UCSD-AML1 (cell line): ENCODE data around the gene ULBP2.
"Not testable (repeated sequence)": the region's sequence is repeated elsewhere in the genome, so short reads cannot be mapped to it uniquely, and the experiment has no call there.

ENCODE experiments used
- DNase-seq: peaks from one replicate; lab custom pipeline; 2025; ENCODE audit not compliant: unreplicated experiment; lab: John Stamatoyannopoulos, UW

ULBP2 gene

DNA sequence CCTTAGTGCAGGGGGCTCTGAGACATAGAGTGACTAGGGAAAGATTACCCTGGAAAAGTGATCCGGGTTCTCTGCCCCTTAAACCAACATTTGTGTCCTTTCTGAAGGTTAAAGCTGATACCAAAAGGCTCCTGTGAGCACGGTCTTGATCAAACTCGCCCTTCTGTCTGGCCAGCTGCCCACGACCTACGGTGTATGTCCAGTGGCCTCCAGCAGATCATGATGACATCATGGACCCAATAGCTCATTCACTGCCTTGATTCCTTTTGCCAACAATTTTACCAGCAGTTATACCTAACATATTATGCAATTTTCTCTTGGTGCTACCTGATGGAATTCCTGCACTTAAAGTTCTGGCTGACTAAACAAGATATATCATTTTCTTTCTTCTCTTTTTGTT, 6.8 kb downstream of the ULBP2 start:
- DNase-seq, result no peak

DNA sequence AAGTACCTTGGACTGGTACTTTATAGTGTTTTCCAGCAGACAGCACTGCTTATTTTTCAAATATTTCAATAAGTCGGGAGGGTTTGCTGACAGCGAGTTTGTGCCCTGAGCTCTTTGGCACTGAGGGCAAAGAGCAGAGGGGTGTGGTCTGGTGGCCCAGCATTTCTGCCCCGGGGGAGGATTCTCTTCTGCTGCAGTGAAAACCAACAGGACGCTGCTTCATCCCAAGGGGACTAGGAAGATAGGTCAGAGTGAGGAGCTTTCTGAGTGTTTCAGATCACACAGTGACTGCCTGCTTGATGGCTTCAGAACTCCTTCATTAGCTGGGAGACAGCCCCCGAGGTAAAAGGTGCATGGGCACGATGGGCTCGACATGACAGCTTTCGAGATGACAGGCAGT, 8.6 kb downstream of the ULBP2 start:
- DNase-seq, result no peak

DNA sequence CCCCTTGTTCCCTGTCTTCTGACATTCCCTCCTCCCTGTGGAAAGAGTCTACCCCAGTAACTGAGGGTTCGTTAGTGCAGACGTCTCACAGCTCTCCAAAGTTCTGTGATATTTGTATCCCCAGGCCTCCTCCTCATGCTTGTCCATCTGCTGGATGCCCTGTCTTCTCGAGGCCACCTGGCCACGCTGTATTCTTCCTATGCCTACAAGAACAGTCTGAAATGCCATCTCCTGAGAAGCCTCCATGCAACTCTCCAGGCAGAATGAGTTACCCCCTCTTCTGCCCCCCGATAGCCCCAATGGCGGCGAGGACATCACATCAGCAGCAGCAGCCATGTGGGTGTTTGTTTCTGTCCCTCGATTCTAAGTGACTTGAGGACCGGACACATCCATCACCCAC, 9.3 kb downstream of the ULBP2 start:
- no peak for DNase-seq

DNA sequence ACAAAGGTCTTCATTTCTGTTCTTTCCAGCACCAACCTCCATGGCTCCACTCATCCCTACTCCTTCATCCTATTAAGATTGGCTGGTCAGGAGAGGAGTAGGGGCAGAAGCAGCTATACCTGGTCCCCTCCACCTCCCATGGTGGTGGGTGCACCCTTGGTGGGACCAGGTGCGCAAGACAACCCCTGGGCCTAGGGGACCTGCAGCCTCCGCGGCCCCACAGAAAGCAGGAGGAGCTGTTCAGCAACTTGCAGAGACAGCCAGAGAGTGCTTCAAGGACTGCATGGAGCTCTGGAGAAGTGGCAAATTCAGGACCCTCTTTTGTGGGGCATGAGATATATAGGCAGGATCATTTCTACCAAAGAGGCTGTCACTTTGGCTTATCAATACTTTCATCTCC, 9.8 kb downstream of the ULBP2 start:
- DNase-seq, result no peak

DNA sequence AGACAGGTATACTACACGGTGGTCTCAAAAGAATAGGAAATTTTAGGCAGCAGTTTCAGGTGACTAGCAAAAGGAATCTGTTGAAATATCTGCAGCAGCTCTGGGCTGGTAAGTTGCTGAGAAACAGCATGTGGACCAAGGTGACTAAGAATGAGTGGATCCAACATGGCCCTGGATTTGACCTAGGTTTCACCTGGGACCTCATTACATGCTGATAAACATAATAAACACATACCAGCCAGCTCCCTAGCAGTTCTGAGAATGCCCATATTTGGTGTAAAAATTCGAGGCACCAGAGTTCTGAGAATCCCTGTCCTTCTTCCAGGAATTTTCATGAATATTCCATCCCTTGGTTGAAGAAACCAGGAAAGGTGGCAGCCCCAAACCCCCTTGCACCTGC, 11.6 kb downstream of the ULBP2 start:
- not testable (repeated sequence) for DNase-seq

DNA sequence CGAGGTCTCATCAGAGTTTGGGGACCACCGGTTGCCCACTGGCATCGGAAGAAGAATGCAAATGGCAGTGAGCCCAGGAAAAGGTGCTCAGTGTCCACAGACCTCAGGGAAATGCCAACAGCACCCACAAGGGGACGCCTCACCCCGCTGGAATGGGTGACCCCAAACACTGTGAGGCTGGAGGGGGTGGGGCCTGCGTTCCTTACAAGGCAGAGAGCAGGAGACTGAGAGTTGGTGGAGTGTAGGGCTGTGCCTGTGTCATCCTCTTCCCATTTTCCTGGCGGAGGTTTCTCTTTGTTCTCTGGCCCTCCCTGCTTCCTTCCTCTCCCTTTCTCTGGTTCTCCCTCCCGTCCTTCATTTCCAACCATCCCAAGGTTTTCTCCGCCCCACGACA, 12.1 kb downstream of the ULBP2 start:
- DNase-seq, result not testable (repeated sequence)

DNA sequence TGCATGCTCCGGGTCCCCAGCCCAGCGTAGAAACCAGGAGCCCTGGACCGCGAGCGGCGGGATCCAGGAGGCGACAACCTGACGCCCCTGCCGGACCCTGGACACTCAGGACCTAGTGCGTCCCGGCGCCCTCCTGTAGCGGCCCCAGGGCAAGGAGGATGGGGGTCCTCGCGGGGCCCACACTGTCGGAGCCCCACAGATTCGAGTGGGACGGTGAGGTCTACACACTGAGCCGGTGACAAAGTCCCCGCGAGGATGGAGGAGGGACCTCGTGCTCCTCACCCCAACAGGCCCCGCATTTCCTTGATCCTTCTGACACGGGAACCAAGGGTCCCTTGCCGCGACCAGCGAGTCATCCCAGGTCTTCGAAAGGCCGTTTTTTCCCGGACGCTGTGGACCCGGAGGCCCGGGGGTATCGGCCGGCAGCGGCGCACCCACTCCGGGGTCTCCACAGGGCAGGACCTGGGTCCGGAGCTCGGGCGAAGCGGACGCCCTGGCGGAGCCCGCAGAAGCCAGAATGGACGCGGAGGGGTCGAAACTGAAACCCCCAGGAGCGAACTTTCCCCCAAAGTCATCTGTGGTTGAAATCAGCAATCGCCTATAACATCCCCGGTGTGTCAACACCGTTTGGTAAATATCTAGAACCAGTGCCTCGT, 12.6 kb downstream of the ULBP2 start:
- not testable (repeated sequence) for DNase-seq

DNA sequence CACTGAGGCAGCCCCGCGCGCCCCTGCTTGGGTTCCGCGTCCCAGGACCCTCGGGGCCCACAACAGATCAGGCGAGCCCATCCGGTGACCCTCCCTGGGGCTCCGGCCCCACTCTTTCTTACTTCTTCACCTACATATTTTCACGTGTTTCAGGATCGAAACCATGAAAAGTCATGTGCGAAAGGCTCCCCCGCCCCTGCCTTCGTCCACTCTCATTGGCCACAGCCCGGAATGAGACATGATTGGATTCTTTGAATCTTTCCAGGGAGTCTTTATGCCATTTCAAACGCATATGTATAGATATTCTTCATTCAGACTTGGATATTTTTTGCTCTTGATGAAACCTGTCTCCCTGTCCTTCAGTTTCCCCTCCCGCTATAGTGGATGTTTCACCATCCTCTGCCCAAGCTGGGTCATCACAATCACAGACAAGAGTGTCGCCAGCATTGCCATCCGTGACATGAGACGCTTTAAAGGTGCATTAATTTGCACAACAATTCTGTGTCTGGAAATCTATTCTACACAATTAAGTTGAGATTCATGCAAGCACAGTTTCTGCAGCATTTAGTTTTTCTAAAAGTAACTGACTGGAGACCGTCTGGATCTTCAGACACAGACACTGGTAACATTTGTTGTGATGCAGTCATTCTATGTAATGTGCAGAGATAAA, 13.3 kb downstream of the ULBP2 start:
- DNase-seq, result not testable (repeated sequence)

DNA sequence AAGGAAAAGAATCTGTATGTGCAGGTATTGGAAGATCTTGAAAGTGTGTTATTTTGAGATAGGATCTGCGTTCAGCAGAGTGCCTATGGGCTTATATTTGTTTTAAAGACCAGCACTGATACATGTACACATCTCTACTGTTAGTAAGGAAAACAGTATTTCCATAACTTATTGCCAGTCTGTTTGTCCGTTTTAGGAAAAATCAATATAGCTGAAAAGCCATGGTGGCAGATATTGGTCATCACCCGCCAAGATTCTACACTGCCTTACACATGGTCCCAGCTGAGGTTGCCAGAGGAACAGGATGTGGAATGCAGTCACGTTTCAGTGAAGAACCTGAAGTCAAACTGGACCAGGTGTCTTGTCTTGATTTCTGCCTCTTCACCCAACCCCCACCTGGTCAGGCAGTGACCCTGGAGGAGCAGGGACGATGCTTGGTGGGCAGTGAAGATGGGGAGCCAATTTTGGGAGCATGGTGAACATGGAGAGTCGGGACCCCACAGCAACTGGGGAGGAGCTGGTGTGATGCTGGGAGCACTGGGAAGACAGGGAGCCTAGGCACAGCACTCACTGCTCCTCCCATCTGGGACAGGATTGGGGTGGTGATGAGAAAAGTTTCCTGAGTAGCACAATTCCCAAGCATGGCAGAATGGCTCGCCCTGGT, 14.0 kb downstream of the ULBP2 start:
- DNase-seq, result not testable (repeated sequence)

DNA sequence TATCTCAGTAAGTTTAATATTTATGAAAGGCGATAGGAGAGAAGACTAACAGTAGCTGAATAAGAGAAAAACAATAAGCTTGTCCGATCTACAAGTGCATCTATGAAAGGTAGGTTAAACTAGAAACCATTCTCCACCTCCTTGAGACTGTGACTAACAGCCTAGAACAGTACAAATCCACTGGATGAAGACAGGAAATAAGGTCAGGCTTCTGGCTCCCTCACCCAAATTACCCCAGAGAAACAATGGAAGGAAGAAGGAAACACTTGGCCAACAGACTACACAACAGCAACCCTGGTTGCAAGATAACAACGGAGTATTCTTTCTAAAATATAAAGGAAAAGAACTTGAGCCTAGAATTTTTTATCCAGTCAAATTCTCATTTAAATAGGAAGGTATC, 16.3 kb downstream of the ULBP2 start:
- DNase-seq, result not testable (repeated sequence)

DNA sequence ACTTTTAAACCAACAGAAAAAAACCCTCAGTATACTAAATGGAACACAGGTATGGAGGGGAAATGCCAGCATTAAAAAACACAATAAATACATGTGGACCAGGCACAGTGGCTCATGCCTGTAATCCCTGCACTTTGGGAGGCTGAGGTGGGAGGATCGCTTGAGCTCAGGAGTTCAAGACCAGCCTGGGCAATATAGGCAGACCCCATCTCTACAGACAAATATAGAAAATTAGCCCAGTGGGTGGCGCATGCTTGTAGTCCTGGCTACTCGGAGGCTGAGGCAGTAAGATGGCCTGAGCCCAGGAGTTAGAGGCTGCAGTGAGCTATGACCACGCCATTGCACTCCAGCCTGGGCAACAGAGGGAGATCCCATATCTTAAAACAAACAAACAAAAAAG, 18.0 kb downstream of the ULBP2 start:
- not testable (repeated sequence) for DNase-seq

DNA sequence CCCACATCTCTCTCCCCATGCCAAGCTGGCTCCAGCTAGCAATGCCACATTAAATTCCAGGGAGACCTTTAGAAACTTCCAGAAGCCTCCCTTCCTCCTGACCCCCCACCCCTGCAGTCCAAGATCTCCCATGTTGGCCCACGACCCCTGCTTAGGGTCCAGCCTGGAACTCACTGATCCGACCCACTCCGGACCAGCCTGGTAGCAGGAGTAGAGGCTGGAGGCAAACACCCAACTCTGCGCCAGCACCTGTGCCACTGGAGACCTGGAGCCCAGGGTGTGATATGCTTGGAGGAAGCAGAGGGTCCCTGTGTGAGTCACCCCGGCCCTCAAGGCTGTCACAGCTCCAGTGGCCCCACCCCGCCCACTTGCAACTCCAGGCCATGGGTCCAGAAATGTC, 18.7 kb downstream of the ULBP2 start:
- DNase-seq, result no peak

DNA sequence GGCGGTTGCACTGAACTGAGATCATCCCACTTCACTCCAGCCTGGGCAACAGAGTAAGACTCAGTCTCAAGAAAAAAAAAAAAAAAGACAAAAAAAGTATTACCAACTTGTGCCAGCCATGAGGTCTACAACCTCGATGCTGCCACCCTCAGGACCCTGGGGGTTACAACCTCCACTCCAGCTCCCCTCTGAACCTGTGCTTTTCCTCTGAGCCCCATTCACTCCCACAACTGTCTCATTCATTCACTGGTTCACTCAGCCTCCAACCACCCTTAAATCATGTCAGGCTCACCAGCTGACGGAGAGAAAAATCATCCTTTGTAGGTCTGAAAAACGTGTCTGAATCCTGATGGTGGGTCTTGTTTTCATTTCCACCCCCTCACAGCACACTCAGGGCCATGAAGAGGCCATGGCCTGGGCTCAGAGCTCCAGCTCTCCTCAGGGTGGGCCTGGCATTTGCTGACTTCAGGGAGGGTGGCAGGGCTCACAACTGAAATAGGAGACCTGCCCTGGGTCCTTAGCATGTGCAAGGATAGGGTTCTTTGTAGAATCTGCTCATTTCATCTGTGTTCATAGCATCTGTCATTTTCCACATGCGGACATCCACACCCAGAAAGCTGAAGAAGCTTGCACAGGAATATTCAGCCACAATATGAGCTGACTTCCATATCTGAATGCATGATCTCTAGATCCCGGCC, 20.1 kb downstream of the ULBP2 start:
- DNase-seq, result peak; percentile 51

DNA sequence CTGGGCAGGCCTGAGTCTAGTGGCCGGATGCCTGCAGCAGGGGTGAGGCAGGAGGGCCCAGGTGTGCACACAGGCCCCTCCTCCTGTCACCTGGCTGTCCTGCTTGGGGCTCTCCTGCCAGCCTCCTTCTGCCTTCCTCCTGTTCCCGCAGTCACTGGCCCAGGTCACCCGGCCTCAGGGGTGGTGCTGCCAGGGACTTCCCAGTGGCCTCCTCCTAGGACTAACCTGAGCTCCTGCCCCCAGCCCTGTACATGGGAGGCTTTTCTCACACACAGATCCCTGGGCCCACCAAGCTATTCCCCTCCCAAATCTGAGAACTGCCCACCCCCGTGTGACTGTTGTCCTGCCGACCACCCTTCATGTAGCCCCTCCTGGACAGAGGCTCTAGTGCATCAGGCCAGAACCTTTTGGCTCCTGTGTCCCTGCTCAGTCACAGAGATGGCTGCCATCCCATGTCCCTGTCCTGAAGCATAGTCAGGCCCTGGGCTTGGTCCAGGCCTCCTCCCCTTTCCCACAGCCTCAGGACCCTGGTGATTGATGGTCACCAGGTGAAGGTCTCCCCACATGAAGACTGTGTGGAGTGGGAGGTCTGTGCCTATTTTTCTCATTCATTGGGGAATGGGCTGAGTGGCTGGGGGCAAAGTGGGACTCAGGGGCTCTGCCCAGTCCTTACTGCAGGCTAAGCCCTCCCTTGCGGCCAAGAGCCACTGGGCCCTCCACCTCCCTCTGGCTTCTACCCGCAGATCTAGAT, 20.8 kb downstream of the ULBP2 start:
- DNase-seq, result no peak

DNA sequence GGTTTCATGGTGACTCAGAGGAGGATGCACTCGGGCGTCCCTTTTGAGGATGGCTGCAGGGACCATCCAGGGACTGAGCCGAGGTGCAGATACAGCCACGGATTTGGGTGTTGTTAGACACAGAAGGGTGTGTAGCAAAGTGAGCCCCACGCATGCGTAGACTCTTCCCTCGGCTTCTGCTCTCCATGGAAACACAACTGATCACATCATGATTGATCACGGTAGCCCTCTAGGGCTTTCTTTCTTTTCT, 21.3 kb downstream of the ULBP2 start:
- DNase-seq, result no peak

DNA sequence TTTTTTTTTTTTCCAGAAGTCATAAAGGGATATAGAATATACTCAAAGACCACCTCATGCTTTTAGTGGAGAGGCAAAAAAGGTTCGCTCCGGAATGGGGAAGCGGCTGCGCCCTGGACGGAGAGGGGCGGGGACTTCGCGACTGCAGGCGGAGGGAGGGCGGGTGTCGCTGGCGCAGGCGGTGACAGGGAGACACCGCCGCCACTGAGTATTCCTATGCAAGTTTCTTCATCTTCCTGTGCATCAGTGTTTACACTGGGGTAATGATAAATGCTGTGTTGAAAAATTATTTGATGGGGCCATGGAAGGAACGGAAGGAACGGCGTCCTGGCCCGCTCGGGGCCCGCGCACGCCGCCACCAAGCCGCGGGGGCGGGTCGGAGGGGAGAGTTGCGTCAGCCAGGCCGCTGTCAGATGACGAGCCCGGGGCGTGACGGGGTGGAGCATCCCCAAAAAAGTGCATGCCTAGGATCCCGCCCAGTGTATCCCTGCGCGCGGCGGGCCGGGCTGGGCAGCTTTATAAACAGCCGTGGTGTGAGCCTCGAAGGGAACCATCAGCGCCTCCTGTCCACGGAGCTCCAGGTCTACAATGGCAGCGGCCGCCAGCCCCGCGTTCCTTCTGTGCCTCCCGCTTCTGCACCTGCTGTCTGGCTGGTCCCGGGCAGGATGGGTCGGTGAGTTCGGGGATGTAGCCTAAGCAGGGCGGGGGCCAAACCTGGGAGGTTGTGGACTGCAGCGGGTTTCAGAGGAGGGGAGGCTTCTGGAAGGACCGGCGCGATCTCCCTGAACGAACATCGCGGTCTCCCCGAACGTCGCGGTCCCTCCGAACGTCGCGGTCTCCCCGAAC, 21.9 kb downstream of the ULBP2 start, which contains the start of gene ULBP1:
TSS of gene ULBP1 (plus strand) at position 482 of the 846 bp plus-strand sequence. CDS start at position 589, 107 bp downstream.
- DNase-seq, result peak; percentile 87

DNA sequence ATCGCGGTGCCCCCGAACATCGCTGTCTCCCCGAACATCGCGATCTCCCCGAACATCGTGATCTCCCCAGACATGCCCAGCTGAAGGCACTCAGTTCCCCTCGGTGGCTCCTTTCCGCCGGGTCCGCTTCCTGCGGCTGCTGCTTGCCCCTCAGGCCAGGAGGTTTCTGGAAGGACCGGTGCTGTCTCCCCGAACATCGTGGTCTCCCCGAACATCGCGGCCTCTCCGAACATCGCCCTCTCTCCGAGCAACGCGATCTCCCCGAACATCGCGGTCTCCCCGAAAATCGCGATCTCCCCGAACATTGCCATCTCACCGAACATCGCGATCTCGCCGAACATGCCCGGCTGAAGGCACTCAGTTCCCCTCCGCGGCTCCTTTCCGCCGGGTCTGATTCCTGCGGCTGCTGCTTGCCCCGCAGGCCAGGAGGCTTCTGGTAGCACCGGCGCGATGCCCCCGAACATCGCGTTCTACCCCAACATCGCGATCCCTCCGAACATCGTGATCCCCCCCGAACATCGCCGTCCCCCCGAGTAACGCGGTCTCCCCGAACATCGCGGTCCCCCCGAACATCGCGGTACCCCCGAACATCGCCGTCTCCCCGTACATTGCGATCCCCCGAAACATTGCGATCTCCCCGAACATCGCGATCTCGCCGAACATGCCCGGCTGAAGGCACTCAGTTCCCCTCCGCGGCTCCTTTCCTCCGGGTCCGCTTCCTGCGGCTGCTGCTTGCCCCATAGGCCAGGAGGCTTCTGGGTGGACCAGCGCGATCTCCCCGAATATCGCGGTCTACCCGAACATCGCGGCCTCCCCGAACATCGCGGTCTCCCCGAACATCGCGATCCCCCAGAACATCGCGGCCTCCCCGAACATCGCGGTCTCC, 22.7 kb downstream of the ULBP2 start:
- no peak for DNase-seq

DNA sequence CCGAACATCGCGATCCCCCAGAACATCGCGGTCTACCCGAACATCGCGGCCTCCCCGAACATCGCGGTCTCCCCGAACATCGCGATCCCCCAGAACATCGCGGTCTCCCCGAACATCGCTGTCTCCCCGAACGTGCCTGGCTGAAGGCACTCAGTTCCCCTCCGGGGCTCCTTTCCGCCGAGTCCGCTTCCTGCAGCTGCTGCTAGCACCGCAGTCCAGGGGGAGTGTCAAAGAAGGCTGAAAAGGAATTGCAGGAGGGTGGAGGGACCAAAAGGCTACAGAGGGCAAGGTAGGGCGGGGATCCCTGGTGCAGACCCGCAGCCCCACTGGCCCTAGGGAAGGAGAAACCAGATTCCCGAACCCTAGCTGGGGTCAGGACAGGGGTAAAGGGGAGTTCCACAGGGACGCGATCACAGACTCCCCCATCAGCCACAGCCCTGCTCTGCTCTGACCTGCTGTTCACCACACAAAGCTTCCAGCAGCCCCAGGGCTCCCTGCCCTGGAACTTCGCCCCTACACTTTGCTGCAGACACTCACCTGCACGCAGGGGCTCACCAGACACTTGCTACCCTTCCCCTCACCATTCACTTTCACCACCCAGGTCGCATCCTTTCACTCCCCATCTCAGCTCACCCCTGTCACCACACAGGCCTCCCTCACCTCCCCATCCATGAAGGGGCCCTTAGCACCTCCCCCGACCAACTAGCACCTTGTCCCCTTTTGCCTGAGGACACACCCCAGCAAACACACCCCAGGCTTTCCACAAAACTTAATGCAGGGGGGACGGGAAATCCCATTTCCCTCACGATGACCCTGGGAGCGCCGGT, 23.6 kb downstream of the ULBP2 start:
- peak; percentile 26 for DNase-seq
